ENCODE data around the gene AOPEP. TPM values are rescaled to one million over a fixed set of nuclear protein-coding genes. Genes with fewer than 3 reads are reported as not detected.

AOPEP gene
- total RNA-seq, 1 donor from 2014 or later: 75.3 TPM

- Mint-ChIP-seq H3K36me3 (ENCODE audit: low read depth, unreplicated experiment) (peaks cover 4% of the 10 kb centered on the region), H3K4me3 (ENCODE audit: unreplicated experiment) (no peak overlapping the region), H3K9me3 (ENCODE audit: unreplicated experiment) (peaks cover 3% of the 10 kb centered on the region), H3K27ac (ENCODE audit: unreplicated experiment) (no peak overlapping the region), H3K4me1 (ENCODE audit: low read depth, unreplicated experiment) (peaks cover 33% of the 10 kb centered on the region), H3K27me3 (ENCODE audit: low read depth, unreplicated experiment) (no peaks in the 10 kb centered on the region)
- no peak overlapping the region for H2AFZ ChIP-seq (ENCODE audit: low read depth, low read length)
- H3K27me3 ChIP-seq (ENCODE audit: insufficient read depth, low read length): no peaks in the 10 kb centered on the region
- no peaks in the 10 kb centered on the region for H4K20me1 ChIP-seq (ENCODE audit: insufficient read depth, low read length)
- DNase-seq (ENCODE audit: low read depth) (no peak), FAIRE-seq (no peak)
- H3K9me3 ChIP-seq (ENCODE audit: insufficient read depth, low read depth, low read length): no peaks in the 10 kb centered on the region
- H3K4me2 ChIP-seq (ENCODE audit: low read length): no peak overlapping the region
- H3K9ac ChIP-seq (ENCODE audit: low read length): no peak overlapping the region
- H3K79me2 ChIP-seq (ENCODE audit: insufficient read depth, low read length): no peaks in the 10 kb centered on the region
- TF ChIP-seq EZH2 (IDR thresholded peaks at IDR 0.05; ENCODE audit: insufficient read depth, low read length): no peak
- no peak for TF ChIP-seq CTCF (IDR thresholded peaks at IDR 0.05; ENCODE audit: insufficient read depth, low read depth, low read length)
- peaks cover 10% of the 10 kb centered on the region for H3K4me1 ChIP-seq (ENCODE audit: insufficient read depth, low read length)
- no peak overlapping the region for H3K27ac ChIP-seq (ENCODE audit: low read depth, low read length)
- H3K36me3 ChIP-seq (ENCODE audit: insufficient read depth, low read length): no peaks in the 10 kb centered on the region
- H3K4me3 ChIP-seq (ENCODE audit: insufficient read depth, low read depth, low read length): no peak overlapping the region
Measured at GRCh38 chr9:94788570-94789105, 62.1 kb downstream of the AOPEP start.

GRCh38 chr9:94791435-94791834 is 64.9 kb downstream of the AOPEP start:
- H3K4me3 Mint-ChIP-seq (ENCODE audit: unreplicated experiment): no peak overlapping the region
- Histone ChIP-seq H3K9ac (ENCODE audit: low read length) (no peak overlapping the region), H3K79me2 (ENCODE audit: insufficient read depth, low read length) (no peaks in the 10 kb centered on the region), H3K4me1 (ENCODE audit: insufficient read depth, low read length) (peaks cover 11% of the 10 kb centered on the region), H3K4me2 (ENCODE audit: low read length) (no peak overlapping the region), H2AFZ (ENCODE audit: low read depth, low read length) (no peak overlapping the region), H3K36me3 (ENCODE audit: insufficient read depth, low read length) (no peaks in the 10 kb centered on the region), H3K4me3 (ENCODE audit: insufficient read depth, low read depth, low read length) (no peak overlapping the region), H3K27me3 (ENCODE audit: insufficient read depth, low read length) (no peaks in the 10 kb centered on the region), H4K20me1 (ENCODE audit: insufficient read depth, low read length) (no peaks in the 10 kb centered on the region), H3K9me3 (ENCODE audit: insufficient read depth, low read depth, low read length) (no peaks in the 10 kb centered on the region), H3K27ac (ENCODE audit: low read depth, low read length) (no peak overlapping the region)
- no peaks in the 10 kb centered on the region for H3K27me3 Mint-ChIP-seq (ENCODE audit: low read depth, unreplicated experiment)
- no peak for FAIRE-seq
- TF ChIP-seq CTCF (IDR thresholded peaks at IDR 0.05; ENCODE audit: insufficient read depth, low read depth, low read length) (no peak), EZH2 (IDR thresholded peaks at IDR 0.05; ENCODE audit: insufficient read depth, low read length) (no peak)
- peaks cover 34% of the 10 kb centered on the region for H3K4me1 Mint-ChIP-seq (ENCODE audit: low read depth, unreplicated experiment)
- H3K27ac Mint-ChIP-seq (ENCODE audit: unreplicated experiment): peak overlapping the region; percentile 18
- DNase-seq (ENCODE audit: low read depth): no peak
- H3K9me3 Mint-ChIP-seq (ENCODE audit: unreplicated experiment): peaks cover 3% of the 10 kb centered on the region
- peaks cover 6% of the 10 kb centered on the region for H3K36me3 Mint-ChIP-seq (ENCODE audit: low read depth, unreplicated experiment)

- FAIRE-seq: no peak
- Mint-ChIP-seq H3K4me1 (ENCODE audit: low read depth, unreplicated experiment) (peaks cover 40% of the 10 kb centered on the region), H3K9me3 (ENCODE audit: unreplicated experiment) (peaks cover 3% of the 10 kb centered on the region), H3K4me3 (ENCODE audit: unreplicated experiment) (no peak overlapping the region), H3K27ac (ENCODE audit: unreplicated experiment) (peak overlapping the region; percentile 92), H3K36me3 (ENCODE audit: low read depth, unreplicated experiment) (peaks cover 6% of the 10 kb centered on the region), H3K27me3 (ENCODE audit: low read depth, unreplicated experiment) (no peaks in the 10 kb centered on the region)
- Histone ChIP-seq H3K4me3 (ENCODE audit: insufficient read depth, low read depth, low read length) (no peak overlapping the region), H4K20me1 (ENCODE audit: insufficient read depth, low read length) (no peaks in the 10 kb centered on the region), H2AFZ (ENCODE audit: low read depth, low read length) (peak overlapping the region; percentile 24), H3K79me2 (ENCODE audit: insufficient read depth, low read length) (no peaks in the 10 kb centered on the region), H3K27me3 (ENCODE audit: insufficient read depth, low read length) (no peaks in the 10 kb centered on the region), H3K4me1 (ENCODE audit: insufficient read depth, low read length) (peaks cover 14% of the 10 kb centered on the region), H3K4me2 (ENCODE audit: low read length) (peak overlapping the region; percentile 44), H3K36me3 (ENCODE audit: insufficient read depth, low read length) (no peaks in the 10 kb centered on the region), H3K9me3 (ENCODE audit: insufficient read depth, low read depth, low read length) (no peaks in the 10 kb centered on the region), H3K27ac (ENCODE audit: low read depth, low read length) (peak overlapping the region; percentile 75), H3K9ac (ENCODE audit: low read length) (peak overlapping the region; percentile 62)
- DNase-seq (ENCODE audit: low read depth): no peak
- no peak for TF ChIP-seq EZH2 (IDR thresholded peaks at IDR 0.05; ENCODE audit: insufficient read depth, low read length)
- TF ChIP-seq CTCF (IDR thresholded peaks at IDR 0.05; ENCODE audit: insufficient read depth, low read depth, low read length): no peak
Measured at GRCh38 chr9:94792511-94792910, 66.0 kb downstream of the AOPEP start.

All from astrocyte (in vitro differentiated cells and primary cell).